ENCODE measurements around the gene MMP23B.

DNA sequence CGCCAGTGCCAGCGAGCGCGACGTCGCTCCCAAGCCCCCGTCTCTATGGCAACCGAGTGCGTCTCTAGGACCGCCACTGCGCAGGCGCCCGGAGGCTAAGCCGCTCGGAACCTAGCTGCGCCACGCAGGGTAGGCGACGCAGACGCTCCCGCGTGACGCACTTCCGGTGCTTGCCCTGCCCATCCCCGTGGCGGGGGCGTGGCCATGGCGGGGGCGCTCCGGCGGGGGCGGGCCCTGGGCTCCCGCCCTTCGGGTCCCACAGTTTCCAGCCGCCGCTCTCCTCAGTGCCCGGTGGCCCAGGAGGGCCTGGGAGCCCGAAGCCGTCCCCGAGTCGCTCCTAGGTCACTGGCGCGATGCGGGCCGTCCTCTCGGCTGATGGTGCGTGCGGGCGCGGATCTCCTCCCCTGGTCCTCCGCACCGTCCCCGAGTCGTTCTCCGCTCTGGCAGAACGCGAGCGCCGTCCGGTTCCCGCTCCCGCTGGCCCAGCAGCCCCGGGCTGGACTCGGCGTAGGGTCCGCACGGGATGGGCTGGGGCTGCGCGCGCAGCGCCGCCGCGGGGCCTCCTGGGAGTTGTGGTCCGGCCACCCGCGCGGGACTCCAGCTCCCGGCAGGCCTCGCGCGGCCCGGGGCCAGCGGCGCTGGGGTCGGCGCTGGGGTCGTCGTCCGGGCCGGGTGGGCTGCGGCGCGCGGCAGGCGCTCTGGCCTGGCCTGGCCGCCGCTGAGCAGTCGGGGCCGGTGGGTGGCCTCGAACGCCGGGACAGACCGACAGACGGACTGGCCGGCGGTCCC, 16.5 kb upstream of the MMP23B start, which contains the start of gene MIB2:
- TF ChIP-seq, protein P1, sequence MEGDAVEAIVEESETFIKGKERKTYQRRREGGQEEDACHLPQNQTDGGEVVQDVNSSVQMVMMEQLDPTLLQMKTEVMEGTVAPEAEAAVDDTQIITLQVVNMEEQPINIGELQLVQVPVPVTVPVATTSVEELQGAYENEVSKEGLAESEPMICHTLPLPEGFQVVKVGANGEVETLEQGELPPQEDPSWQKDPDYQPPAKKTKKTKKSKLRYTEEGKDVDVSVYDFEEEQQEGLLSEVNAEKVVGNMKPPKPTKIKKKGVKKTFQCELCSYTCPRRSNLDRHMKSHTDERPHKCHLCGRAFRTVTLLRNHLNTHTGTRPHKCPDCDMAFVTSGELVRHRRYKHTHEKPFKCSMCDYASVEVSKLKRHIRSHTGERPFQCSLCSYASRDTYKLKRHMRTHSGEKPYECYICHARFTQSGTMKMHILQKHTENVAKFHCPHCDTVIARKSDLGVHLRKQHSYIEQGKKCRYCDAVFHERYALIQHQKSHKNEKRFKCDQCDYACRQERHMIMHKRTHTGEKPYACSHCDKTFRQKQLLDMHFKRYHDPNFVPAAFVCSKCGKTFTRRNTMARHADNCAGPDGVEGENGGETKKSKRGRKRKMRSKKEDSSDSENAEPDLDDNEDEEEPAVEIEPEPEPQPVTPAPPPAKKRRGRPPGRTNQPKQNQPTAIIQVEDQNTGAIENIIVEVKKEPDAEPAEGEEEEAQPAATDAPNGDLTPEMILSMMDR (IDR thresholded peaks at IDR 0.05) = no peak
- TF ChIP-seq EP300 (IDR thresholded peaks at IDR 0.05) = no peak
- TF ChIP-seq POLR2AphosphoS5 (IDR thresholded peaks at IDR 0.05) = peak; percentile 72

Data from gastroesophageal sphincter (tissue), 3 donors.